Activated T-helper 2 cell treated with anti-CD3 and anti-CD28 coated beads, Interferon-gamma antibody, Interleukin-2, Interleukin-4, amounts not matched to agents 10 μg/mL and 5 μg/mL and 100 μg/mL, durations not matched to agents 14 hours and 24 hours and 36 hours (primary cell): ENCODE data around the gene PRKCE. TPM values are rescaled to one million over a fixed set of nuclear protein-coding genes. Genes with fewer than 3 reads are reported as not detected.

Experiments
- DNase-seq: peaks from one replicate; pipeline ENCODE4 v3.0.0; 2021; ENCODE audit warnings: low spot score
- H3K27ac Mint-ChIP-seq: one replicate; pipeline ENCODE4 v1.8.0; 2021; ENCODE audit warnings: mixed read lengths
- H3K27me3 Mint-ChIP-seq: one replicate; pipeline ENCODE4 v1.8.0; 2021; ENCODE audit warnings: low read depth, mixed read lengths
- H3K36me3 Mint-ChIP-seq: one replicate; pipeline ENCODE4 v1.8.0; 2021; ENCODE audit warnings: low read depth, mixed read lengths
- H3K4me1 Mint-ChIP-seq: one replicate; pipeline ENCODE4 v1.8.0; 2021; ENCODE audit warnings: low read depth, mixed read lengths
- H3K4me3 Mint-ChIP-seq: one replicate; pipeline ENCODE4 v1.8.0; 2021; ENCODE audit warnings: low read depth, mild to moderate bottlenecking, moderate library complexity, mixed read lengths
- H3K9me3 Mint-ChIP-seq: one replicate; pipeline ENCODE4 v1.8.0; 2021; ENCODE audit warnings: mixed read lengths
- intact Hi-C: fragments of 100-400 bp; cut with micrococcal nuclease; formaldehyde crosslinking; loops from one replicate; pipeline ENCODE4 v1.15.1; 2023
- total RNA-seq: library from RNA; stranded (reverse); gene quantifications from 2 replicates; pipeline ENCODE4 v1.2.3, GENCODE V29; 2022

The PRKCE gene
- total RNA-seq, 1 donor from 2014 or later = 21.5 TPM

DNA sequence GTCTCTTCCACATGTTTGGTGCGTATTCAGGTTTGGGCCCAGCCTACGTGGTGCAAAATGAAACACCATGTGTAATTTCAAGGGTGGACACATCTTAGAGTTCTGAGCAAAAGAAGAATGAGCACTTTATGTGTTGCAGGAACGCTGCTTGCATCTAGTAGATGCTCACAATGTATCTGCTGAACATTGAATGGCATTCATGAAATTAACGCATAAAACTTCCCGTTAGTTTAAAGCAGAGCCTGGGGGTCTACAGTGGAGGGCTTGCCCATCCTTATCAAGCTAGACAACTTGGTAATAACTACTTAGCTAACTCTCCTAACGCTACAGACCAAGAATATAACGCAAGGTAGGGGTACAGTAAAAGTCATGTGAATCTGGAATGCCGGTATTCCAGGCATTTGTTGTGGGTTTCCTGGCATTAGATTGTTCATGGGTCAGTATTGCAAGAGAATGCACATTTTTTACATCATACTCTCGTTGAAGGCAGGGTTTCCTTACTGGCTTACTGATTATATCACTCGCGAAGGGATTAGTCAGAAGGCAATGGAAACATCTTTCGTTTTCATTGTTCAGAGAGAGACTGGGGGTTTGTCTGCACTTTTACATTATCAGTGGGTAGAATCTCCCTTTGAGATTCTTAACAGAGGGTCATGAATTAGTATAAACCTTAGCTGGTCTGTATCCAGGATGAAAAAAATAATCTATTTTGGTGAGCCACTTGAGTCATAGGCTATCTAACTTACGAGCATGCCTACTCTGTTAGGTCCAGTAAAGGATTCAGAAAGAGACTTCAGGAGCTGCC lies 416.2 kb downstream of the PRKCE start:
- H3K9me3 Mint-ChIP-seq = no peaks in the 10 kb centered on the region
- intact Hi-C loops = loop anchor here (1.0 to 5.0 kb wide), 5 partner anchors 29 to 370 kb away; no protein-coding TSS in a partner anchor
- H3K27me3 Mint-ChIP-seq = no peaks in the 10 kb centered on the region
- peaks cover 48% of the 10 kb centered on the region for H3K4me1 Mint-ChIP-seq
- no peaks in the 10 kb centered on the region for H3K36me3 Mint-ChIP-seq
- DNase-seq = no peak
- H3K27ac Mint-ChIP-seq = peak overlapping the region; percentile 65
- H3K4me3 Mint-ChIP-seq = peak overlapping the region; percentile 6

DNA sequence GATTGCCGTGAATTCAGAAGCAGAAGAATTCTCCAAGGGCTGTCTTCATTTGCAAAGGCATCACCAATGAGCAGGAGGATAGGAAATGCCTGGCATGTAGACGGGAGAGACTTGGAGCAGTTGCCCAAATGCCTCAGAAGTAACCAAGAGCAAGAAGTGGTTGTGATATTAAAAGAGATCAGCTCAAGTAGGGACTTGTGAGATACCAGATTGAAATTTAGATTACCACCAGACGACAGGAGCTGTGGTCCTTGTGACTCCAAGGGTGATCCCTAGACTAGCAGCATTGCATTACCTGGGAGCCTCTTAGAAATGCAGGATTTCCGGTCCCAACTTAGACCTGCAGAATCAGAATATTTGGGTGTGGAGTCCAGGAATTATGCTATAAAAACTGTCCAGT lies 417.2 kb downstream of the PRKCE start:
- intact Hi-C loops = loop anchor here (1.0 to 5.0 kb wide), 4 partner anchors 28 to 369 kb away; no protein-coding TSS in a partner anchor
- Mint-ChIP-seq H3K4me1 (peaks cover 52% of the 10 kb centered on the region), H3K4me3 (no peak overlapping the region), H3K9me3 (no peaks in the 10 kb centered on the region), H3K27ac (no peak overlapping the region), H3K36me3 (no peaks in the 10 kb centered on the region), H3K27me3 (no peaks in the 10 kb centered on the region)
- DNase-seq = no peak

DNA sequence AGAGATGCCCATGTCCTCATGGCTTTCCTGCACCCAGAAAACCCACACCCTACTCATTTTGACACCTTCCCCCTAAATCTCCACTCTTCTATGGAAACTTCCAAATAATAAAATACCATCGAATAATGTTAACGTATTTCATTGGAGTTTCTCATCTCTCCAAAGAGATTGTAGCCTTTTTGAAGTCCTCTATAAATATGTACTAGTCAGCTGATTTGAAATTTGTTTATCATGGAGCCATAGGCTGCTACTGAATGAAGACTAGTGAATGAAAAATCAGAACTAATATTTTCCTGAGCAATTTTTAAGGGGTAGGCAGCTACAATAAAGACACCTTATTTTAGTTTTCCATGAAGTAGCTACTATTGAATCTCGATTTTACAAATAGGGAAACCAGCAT lies 419.6 kb downstream of the PRKCE start:
- intact Hi-C loops = no loop called here
- DNase-seq = no peak

DNA sequence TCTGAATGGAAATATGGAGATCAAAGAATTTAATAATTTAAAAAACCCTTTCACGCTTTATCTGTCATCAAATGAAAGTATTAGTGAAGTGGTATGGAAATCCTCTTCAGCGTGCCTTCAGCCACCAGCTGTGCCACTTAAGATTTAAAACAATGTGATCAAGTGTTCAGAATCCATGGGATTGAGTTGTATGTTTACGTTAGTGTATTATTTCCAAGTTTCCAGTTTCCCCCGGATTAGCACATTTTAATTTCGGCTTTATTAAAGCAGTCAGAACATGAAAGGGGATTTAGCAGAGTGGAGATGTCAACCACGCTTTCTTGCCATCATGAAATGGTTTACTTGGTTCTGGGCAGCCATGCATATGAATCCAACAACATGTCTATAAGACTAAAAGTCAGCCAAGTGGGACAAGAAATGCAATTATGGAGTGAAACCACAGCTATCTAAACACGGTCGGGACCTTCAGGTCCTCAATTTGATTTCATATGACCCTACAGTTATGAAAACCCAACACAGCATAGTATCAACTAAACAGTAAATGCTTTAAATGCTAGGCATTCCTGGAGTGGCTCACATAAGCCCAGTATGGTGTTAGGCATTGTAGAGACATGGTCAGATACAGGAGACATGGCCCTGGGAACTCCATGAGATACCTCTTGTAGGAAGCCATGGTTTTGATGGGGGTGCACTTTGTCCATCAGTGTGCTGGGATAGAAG lies 420.8 kb downstream of the PRKCE start:
- DNase-seq = no peak
- H3K4me1 Mint-ChIP-seq = peaks cover 48% of the 10 kb centered on the region
- peaks cover 3% of the 10 kb centered on the region for H3K27me3 Mint-ChIP-seq
- no peak overlapping the region for H3K4me3 Mint-ChIP-seq
- H3K9me3 Mint-ChIP-seq = no peaks in the 10 kb centered on the region
- H3K36me3 Mint-ChIP-seq = no peaks in the 10 kb centered on the region
- intact Hi-C loops = no loop called here
- no peak overlapping the region for H3K27ac Mint-ChIP-seq

More for the DNA sequence above, 419.6 kb downstream of the PRKCE start:
- no peaks in the 10 kb centered on the region for H3K27me3 Mint-ChIP-seq
- no peak overlapping the region for H3K27ac Mint-ChIP-seq
- no peaks in the 10 kb centered on the region for H3K36me3 Mint-ChIP-seq
- H3K4me1 Mint-ChIP-seq = peaks cover 59% of the 10 kb centered on the region
- no peak overlapping the region for H3K4me3 Mint-ChIP-seq
- H3K9me3 Mint-ChIP-seq = no peaks in the 10 kb centered on the region

DNA sequence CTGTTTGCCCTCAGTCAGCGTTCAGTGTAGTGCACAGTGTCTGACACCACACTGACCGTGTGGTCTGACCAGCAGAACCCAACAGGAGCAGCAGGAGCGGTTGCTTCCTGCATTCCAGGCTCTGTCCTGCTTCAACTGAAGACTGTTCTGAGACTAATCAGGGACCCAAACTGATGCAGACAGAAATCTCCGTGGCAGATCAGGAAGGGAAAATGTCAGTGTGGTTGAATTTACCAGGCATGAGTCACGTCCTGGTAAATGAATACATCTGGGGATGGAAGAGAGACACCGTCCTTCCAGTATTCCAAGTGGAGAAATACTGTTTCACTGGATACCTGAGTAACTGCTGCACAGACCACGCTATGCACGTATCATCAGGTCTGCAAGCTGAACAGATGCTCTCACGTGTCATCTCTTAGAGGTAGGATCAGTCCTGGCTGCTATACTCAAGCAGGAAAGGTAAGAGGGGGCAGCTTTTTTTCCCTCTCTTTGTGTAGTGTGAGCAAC lies 422.1 kb downstream of the PRKCE start:
- Mint-ChIP-seq H3K27ac (no peak overlapping the region), H3K4me3 (no peak overlapping the region), H3K27me3 (peaks cover 3% of the 10 kb centered on the region), H3K36me3 (no peaks in the 10 kb centered on the region), H3K9me3 (no peaks in the 10 kb centered on the region), H3K4me1 (peaks cover 38% of the 10 kb centered on the region)
- no peak for DNase-seq
- intact Hi-C loops = no loop called here

DNA sequence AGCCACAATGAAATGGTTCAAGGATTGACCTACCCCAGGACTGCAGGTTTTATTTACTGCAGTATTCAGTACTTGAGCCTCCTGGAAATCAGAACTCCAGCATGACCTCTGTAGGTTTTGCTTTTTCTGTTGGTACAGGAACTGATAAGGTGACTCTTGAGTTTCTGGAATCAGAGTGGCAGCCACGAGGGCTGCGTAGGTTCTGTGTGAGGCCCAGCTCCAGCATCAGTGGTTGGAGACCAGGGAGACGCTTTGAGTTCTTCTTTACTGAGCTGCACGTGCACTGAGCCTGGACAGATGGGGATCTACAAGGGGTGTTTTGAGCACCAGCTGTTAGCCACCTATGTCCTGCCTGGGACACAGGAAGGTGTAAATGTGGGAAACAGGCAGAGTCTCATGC lies 423.0 kb downstream of the PRKCE start:
- Mint-ChIP-seq H3K4me3 (no peak overlapping the region), H3K9me3 (no peaks in the 10 kb centered on the region), H3K27ac (no peak overlapping the region), H3K4me1 (peaks cover 35% of the 10 kb centered on the region), H3K27me3 (peaks cover 3% of the 10 kb centered on the region), H3K36me3 (no peaks in the 10 kb centered on the region)
- intact Hi-C loops = no loop called here
- no peak for DNase-seq

DNA sequence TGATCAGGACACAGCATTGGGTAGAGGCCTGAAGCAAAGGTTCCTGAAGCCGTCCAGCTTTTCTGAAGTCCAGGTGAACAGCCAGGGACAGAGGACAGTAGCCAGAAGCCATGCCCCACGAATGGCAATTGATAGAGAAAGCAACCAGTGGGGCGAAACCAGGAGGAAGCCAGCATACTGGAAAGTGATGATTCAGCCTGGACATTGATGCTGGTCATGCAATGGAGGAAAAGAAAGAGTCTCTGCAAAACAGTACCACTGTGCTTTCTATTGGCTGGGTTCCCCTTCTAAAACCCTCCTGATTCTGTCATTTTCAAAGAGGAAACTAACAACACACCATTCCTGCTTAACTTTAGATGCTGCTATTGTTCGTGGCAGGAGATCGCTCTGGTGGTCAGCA lies 424.4 kb downstream of the PRKCE start:
- H3K27me3 Mint-ChIP-seq = peaks cover 3% of the 10 kb centered on the region
- intact Hi-C loops = no loop called here

DNA sequence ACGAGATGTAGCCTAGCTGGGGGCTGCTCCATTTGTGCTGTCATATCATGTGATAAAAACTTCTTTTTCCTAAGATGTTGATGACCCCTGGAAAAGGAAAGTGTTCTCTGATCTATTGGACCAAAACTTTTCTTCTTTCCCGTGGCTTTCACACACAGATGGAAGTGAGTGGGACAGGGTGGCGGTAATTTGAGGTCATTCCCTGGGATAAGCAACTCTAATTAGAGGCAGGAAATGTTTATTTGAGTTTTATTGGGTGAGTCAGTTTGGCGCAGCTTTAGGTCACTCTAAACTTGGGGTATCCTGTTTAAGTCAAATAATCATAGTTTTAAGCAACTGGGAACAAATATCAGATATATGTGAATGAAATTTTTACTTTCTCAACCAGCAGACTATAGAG lies 424.8 kb downstream of the PRKCE start:
- peaks cover 3% of the 10 kb centered on the region for H3K27me3 Mint-ChIP-seq
- H3K4me1 Mint-ChIP-seq = peaks cover 47% of the 10 kb centered on the region
- H3K4me3 Mint-ChIP-seq = no peak overlapping the region
- H3K27ac Mint-ChIP-seq = no peak overlapping the region
- DNase-seq = no peak
- H3K9me3 Mint-ChIP-seq = no peaks in the 10 kb centered on the region
- intact Hi-C loops = no loop called here
- no peaks in the 10 kb centered on the region for H3K36me3 Mint-ChIP-seq

More for the DNA sequence above, 424.4 kb downstream of the PRKCE start:
- H3K9me3 Mint-ChIP-seq = no peaks in the 10 kb centered on the region
- no peak overlapping the region for H3K27ac Mint-ChIP-seq
- H3K4me1 Mint-ChIP-seq = peaks cover 46% of the 10 kb centered on the region
- no peaks in the 10 kb centered on the region for H3K36me3 Mint-ChIP-seq
- no peak overlapping the region for H3K4me3 Mint-ChIP-seq
- no peak for DNase-seq

DNA sequence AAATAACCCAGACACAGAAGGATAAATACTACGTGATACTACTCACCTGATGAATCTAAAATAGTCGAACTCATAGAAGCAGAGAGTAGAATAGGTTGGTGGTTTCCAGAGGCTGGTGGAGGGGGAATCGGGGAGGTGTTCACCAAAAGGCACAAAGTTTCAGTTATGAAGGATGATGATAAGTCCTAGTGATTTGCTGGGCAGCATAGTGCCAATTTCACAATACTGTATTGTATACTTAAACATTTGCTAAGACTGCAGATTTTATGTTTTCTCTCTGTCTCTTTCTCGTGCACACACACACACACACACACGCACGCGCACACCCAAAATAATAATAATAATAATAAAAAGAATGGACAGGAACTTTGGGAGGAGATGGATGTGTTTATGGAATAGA lies 425.4 kb downstream of the PRKCE start:
- intact Hi-C loops = no loop called here
- Mint-ChIP-seq H3K9me3 (no peaks in the 10 kb centered on the region), H3K4me1 (peaks cover 49% of the 10 kb centered on the region), H3K27me3 (peaks cover 3% of the 10 kb centered on the region), H3K27ac (no peak overlapping the region), H3K36me3 (no peaks in the 10 kb centered on the region), H3K4me3 (no peak overlapping the region)
- no peak for DNase-seq

DNA sequence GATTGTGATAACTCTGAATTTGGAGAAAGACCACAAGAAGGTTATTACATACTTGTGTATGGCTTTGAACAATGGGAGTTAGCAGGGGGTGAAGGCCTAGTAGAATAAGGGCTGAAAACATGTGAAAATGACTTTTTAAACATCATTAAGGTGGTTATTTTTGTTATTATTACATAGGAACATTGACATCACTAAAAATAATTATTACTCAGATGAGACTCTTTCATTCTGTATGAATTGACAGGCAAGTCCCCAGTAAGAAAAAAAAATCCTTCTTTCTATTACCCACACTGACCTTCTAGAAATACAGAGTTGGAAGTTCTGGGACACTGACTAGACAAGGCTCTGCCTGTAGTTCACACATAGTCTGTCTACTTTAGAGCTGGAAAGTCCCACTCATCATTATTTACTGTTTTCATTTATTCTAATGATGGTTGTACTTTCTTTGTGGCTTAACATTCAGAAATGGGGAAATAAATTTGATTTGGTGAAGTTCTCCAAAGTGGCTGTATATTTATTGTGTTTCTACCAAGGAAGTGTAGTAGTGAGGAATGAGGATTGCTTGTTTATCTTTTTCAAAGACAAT lies 426.1 kb downstream of the PRKCE start:
- H3K27me3 Mint-ChIP-seq = peaks cover 3% of the 10 kb centered on the region
- H3K27ac Mint-ChIP-seq = no peak overlapping the region
- no peak for DNase-seq
- intact Hi-C loops = no loop called here
- H3K4me1 Mint-ChIP-seq = peaks cover 52% of the 10 kb centered on the region
- H3K9me3 Mint-ChIP-seq = no peaks in the 10 kb centered on the region
- H3K36me3 Mint-ChIP-seq = no peaks in the 10 kb centered on the region
- H3K4me3 Mint-ChIP-seq = no peak overlapping the region

DNA sequence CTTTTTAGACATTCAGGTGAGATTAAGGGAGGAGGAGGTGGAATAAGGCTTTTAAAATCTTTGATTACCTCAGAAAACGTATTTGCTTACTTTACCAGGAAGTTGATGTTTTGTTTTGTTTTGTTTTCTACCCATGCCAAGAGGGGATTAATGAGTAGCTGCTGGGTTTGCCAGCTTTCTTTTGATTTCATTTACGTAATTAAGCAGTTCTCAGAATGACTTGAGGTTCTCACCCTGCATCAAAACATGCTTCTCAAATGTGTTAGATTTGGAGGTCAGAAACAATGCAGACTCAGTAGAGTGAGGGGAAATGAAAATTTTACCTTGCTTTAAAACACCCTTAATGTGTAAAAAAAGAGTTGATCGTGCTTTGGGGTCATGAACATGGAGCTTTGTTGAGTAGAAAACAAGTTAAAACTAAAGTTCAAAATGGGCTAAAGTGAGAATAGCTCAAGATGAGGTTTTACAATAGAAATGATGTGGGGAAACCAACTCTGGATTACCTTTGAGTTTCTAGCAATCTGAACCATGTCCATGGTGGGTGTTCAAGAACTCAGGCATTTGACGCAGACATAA lies 428.6 kb downstream of the PRKCE start:
- no peak overlapping the region for H3K4me3 Mint-ChIP-seq
- no peaks in the 10 kb centered on the region for H3K9me3 Mint-ChIP-seq
- DNase-seq = no peak
- intact Hi-C loops = no loop called here
- H3K36me3 Mint-ChIP-seq = no peaks in the 10 kb centered on the region
- peaks cover 32% of the 10 kb centered on the region for H3K4me1 Mint-ChIP-seq
- H3K27me3 Mint-ChIP-seq = peaks cover 3% of the 10 kb centered on the region
- no peak overlapping the region for H3K27ac Mint-ChIP-seq

DNA sequence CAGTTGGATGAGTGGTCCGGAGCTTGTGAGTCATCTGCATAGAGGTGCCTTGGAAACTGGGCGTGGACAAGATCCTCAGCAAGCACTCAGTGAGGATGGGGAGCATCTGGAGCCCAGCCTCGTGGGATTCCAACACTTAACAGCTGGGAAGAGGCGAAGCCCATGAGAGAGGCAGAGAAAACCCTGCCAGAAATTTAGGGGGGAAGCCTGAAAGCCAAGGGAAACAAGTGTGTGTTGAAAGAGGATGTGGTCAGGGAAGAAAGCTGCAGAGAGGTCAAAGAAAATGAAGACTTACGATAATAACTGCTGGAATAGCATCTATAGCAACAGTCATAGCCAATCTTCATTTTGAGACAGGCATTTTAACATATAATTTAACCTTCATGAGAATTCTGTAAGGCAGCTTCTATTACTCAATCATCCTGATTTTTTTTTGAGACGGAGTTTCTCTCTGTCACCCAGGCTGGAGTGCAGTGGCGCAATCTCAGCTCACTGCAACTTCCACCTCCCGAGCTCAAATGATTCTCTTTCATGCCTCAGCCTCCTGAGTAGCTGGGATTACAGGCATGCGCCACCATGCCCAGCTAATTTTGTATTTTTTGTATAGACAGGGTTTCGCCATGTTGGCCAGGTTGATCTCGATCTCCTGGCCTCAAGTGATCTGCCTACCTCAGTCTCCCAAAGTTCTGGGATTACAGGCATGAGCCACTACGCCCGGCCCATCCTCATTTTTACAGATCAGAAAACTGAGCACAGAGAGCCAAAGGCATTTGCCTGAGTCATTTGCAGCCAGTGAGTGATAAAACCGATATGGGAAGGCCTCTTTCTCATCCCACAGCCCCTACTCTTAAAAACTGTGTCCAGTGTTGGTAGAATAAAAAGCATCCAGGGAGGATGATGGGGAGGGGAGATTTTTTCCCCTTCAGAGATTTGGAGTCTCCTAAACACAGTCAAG lies 431.3 kb downstream of the PRKCE start:
- H3K27me3 Mint-ChIP-seq = no peaks in the 10 kb centered on the region
- no peak overlapping the region for H3K27ac Mint-ChIP-seq
- H3K4me1 Mint-ChIP-seq = peaks cover 28% of the 10 kb centered on the region
- peaks cover 13% of the 10 kb centered on the region for H3K36me3 Mint-ChIP-seq
- intact Hi-C loops = no loop called here
- no peak overlapping the region for H3K4me3 Mint-ChIP-seq
- DNase-seq = no peak
- H3K9me3 Mint-ChIP-seq = no peaks in the 10 kb centered on the region
